DMS53 (cell line): ENCODE results near the gene HSPA8.

Source experiments
- DNase-seq: peaks from one replicate; lab custom pipeline; 2025; lab: John Stamatoyannopoulos, UW

Gene HSPA8

DNA sequence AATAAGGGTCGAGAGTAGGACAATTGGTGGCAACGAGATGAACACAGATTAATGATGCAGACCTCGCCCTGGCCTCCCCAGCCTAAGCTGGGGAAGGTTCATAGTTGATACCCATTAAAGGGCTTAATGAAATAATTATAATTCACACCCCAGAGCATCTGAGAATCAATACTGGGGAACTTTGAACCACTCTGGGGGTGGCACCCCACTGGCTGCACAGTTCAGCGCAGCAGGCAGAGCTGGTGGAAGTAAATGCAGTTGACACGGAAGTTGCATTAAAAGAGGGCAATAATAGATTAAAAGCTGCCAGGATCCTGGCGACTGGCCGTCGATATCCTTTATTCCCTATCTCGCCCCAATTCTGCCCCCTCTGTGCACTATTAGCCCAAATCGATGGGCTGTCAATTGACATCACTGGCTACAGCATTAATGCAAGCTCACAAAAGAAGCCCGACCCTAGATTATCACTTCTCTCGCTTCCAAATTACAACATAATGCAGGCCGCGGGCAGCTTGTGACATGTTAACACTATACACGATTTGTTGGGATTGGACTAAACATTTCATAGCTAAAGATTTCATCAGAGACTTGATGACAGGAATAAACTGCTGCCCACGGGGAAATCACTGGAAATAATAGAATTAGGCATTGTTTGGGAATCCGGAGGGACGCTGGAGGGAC is 14.5 kb downstream of the HSPA8 start:
- DNase-seq = no peak

DNA sequence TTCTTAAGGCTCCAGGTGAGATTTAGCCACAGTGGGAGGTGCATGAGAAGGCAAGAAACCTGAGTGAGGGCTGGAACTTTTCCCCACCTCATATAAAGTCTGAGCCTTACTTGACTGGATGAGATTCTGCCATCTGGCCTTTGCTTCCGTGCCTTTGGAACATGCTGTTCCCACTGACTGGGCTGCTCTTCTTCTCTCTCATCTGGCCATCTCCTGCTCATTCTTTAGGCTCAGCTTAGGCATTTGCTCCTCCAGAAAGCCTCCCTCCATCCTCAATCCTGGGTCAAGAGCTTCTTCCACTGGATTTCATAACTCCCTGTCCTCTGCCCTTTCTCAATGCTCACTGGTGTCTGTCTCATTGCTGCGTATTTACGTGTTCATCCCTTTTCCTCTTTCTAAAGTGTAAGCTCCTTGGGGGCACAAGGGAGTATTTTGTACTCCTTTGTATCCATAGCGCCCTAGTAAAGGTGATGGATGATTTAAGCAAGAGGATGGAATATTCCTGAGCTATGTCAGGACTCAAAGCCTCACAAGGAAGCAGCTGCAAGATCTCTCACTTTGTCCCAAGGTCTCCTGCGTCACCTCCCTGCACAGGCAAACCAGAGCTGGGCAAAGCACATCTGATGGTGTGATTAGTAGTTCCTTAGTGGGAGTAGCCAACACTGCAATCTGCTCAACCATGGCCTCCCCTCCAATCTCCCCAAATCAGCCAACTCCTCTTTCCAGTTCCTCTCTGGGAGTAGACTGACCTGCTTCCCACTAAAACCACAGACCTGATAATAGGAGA is 15.3 kb downstream of the HSPA8 start:
- no peak for DNase-seq

DNA sequence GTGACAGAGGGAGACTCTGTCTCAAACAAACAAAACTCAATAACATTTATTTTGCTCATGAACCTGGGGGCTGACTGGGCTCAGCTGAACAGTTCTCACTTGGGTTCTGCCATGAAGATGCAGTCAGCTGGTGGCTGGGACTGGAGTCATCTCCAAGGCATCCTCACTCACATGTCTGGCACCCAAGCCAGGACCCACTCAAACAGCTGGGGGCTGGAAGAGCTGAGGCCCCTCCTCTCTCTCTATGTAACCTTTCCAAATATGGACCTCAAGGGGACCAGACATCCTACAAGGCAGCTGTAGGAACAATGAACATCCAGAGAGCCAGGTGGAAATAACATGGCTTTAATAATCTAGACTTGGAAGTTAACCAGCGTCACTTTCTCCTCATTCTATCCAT is 16.8 kb downstream of the HSPA8 start:
- no peak for DNase-seq

DNA sequence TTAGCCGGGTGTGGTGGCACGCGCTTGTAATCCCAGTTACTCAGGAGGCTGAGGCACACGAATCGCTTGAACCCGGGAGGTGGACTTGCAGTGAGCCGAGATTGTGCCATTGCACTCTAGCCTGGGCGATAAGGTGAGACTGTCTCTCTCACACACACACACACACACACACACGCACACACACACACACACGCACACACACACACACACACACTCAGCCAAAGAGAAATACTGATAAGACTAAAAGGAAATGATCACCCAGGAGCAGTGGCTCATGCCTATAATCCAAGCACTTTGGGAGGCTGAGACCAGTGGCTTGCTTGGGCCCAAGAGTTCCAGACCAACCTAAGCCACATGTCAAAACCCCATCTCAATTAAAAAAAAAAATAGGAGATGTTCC is 20.8 kb downstream of the HSPA8 start:
- DNase-seq = no peak

DNA sequence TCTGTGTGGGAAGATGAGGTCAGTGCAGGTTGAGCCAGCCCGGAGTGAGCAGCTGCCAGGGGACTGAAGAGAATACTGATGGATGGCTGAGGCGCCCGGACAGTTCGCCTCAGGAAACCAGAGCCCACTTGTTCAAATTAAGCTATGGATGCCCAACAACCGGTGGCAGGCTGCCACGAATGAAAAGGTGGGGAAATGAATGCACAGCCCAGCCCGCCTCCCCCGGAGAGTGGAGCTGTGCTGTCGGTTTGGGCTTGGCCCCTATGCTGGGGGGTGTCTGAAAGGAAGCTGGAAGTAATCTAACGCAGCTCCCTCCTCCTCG is 21.9 kb downstream of the HSPA8 start:
- DNase-seq = no peak

DNA sequence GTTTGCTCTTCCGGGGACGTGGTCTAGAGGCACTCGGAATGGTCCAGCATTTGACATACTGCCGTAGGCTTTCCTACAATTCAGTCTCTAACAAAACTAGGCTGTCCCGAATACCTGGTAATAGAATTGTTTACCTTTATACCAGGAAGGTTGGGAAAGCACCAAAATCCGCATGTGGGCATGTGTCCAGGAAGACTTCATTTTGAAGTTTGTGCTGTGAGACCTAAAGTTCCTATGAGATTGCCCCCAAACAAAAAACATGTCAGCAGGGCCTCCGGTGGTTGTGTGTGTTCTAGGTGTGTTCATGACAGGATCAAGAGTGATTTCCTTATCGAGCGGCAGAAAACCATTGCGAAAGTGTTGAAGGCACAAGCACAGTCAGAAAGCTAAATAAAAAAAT is 26.1 kb downstream of the HSPA8 start:
- DNase-seq = no peak

DNA sequence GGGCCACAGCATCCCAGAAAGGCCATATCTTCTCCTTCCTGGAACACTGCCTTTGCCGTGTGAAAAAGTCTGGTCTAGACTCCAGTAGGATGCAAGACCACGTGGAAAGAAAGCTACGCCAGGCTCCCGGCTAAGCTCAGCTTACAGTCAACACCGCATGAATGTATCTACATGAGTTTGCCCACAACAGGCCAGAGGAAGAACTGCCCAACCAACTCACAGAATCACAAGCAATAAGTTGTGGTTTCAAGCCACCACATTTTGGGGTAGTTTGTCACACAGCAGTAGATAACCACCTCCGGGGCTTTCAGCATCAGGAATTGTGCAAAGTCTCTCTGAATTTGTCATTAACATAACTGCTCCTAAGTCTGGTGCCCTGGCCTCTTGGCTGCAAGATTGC is 27.3 kb downstream of the HSPA8 start:
- no peak for DNase-seq

DNA sequence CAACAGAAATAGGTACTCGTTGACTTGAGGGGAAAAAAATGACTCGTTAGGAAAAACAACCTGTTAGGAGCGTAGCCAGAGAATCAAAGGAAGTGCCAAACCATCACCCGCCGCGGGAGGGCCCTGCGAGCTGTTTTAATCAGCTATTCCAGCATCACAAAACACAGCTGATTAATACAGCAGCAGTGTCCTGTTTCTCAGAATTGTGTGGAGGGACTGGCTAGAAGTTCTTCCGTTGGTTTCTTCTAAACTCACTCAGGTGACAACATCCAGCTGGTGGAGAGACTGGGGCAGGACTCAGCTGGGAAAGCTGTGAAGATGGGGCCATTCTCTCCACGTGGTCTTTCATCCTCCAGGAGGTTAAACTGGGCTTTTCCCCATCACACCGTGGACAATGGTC is 28.0 kb downstream of the HSPA8 start:
- peak; percentile 30 for DNase-seq

DNA sequence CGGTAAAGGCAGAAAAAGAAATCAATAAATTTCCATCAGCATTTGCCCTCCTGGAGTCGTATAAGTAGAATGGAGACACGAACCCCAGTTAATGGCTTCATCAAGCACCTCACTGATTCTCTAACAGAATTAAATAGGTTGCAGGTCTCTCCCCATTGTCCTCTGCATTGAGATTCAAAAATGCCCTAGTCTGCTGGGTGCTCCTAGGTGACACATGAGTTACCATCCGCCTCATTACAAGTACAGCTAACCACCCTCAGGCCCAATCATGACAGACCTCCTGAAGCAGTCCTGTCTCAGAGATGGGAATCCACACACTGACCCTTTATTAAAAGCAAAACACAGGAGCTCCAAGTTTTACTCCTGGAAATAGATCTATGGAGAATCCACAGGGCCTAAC is 31.4 kb downstream of the HSPA8 start:
- no peak for DNase-seq

DNA sequence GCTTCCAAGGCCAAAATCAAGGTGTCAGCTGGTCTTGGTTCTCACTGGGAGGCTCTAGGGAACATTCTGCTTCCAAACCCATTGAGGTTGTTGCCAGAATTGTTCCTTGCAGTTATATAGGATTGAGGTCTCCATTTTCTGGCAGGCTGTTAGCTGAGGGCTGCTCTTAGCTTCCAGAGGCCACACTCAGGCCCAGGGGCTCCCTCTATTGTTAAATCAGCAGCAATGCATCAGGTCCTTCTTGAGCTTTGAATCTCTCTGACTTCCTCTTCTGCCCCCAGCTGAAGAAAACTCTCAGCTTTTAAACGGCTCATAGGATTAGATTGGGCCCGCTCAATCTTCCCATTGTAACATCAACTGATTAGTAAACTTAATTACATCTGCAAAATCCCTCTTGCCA is 41.0 kb downstream of the HSPA8 start:
- DNase-seq = peak; percentile 78

DNA sequence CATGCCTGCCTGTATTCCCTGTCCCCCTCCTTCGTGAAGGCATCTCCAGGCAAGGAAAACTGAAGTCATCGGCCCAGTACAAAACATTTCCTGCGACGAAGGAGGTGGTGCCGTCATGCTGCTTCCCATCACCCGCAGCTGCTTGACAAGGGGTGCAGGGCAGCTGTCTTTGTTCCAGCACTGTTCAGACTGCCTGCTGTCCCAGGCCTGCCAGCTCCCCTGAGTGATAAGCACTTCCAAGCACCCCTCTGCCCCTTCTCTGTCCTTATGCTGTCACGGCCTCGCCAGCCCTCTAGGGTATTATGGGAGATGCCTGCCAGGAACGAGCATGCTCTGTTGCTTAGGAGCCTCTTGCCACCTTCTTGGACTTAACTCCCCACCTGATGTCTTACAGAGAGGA is 43.2 kb downstream of the HSPA8 start:
- no peak for DNase-seq

DNA sequence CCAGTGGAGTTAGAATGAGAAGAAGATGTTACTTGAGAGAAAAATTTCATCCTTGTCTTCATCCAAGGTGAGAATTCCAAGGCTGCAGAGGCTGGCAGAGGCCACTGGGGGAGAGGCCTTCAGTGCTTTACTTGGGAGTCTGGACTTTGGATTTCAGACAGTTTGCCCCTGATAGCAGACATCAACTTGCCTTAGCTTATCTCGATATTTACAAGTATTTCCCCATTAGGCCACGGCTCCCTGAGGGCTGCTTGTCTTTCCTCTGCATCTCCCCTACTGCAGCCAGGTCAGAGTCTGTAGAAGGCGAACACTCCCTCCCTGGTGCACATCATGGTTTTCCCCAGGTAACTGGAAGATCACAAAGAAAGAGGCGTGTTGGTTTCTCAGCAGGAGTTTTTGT is 50.4 kb downstream of the HSPA8 start:
- no peak for DNase-seq
